ENCODE results near the gene SH3RF1.

DNA sequence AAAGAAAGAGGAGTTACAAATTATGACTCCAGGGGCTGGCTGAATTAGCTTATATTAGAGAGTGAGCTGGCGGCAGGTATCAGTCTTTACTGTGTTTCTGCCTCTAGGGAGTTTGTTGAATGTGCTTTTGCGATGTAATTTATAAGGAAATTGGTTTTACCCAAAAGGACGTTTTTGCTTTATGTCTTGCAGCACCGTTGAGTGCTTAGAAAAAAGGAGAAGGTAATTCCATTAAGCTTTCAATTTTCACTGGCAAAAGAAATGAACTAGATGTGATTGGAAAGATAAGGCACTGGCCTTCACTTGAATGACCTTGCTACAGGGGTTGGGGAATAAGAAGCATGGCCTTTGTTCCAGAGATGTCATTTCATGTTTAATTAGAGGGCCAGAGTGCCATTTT lies 185.8 kb downstream of the SH3RF1 start:
- TF ChIP-seq, protein P1, sequence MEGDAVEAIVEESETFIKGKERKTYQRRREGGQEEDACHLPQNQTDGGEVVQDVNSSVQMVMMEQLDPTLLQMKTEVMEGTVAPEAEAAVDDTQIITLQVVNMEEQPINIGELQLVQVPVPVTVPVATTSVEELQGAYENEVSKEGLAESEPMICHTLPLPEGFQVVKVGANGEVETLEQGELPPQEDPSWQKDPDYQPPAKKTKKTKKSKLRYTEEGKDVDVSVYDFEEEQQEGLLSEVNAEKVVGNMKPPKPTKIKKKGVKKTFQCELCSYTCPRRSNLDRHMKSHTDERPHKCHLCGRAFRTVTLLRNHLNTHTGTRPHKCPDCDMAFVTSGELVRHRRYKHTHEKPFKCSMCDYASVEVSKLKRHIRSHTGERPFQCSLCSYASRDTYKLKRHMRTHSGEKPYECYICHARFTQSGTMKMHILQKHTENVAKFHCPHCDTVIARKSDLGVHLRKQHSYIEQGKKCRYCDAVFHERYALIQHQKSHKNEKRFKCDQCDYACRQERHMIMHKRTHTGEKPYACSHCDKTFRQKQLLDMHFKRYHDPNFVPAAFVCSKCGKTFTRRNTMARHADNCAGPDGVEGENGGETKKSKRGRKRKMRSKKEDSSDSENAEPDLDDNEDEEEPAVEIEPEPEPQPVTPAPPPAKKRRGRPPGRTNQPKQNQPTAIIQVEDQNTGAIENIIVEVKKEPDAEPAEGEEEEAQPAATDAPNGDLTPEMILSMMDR (IDR thresholded peaks at IDR 0.05): no peak
- TF ChIP-seq POLR2A (IDR thresholded peaks at IDR 0.05): no peak
